C4-2B (cell line): ENCODE measurements around the gene WASHC2A.
A peak's percentile ranks its signal among the peaks of the same experiment; 100 is the strongest.
"Not testable (repeated sequence)": the region's sequence is repeated elsewhere in the genome, so short reads cannot be mapped to it uniquely, and the experiment has no call there.

Source experiments
- H3K27ac ChIP-seq: fragments of 450-650 bp; 2 replicates; pipeline ENCODE4 v1.5.1; 2017
- ZFX ChIP-seq: fragments of 450-650 bp; IDR thresholded peaks from 2 replicates; pipeline ENCODE4 v1.6.1; 2017
- TF ChIP-seq, protein P1 (sequence below): fragments of 450-650 bp; conservative IDR thresholded peaks from 2 replicates; pipeline ENCODE4 v1.5.1; 2017; ENCODE audit warnings: mild to moderate bottlenecking

Gene WASHC2A, protein sequence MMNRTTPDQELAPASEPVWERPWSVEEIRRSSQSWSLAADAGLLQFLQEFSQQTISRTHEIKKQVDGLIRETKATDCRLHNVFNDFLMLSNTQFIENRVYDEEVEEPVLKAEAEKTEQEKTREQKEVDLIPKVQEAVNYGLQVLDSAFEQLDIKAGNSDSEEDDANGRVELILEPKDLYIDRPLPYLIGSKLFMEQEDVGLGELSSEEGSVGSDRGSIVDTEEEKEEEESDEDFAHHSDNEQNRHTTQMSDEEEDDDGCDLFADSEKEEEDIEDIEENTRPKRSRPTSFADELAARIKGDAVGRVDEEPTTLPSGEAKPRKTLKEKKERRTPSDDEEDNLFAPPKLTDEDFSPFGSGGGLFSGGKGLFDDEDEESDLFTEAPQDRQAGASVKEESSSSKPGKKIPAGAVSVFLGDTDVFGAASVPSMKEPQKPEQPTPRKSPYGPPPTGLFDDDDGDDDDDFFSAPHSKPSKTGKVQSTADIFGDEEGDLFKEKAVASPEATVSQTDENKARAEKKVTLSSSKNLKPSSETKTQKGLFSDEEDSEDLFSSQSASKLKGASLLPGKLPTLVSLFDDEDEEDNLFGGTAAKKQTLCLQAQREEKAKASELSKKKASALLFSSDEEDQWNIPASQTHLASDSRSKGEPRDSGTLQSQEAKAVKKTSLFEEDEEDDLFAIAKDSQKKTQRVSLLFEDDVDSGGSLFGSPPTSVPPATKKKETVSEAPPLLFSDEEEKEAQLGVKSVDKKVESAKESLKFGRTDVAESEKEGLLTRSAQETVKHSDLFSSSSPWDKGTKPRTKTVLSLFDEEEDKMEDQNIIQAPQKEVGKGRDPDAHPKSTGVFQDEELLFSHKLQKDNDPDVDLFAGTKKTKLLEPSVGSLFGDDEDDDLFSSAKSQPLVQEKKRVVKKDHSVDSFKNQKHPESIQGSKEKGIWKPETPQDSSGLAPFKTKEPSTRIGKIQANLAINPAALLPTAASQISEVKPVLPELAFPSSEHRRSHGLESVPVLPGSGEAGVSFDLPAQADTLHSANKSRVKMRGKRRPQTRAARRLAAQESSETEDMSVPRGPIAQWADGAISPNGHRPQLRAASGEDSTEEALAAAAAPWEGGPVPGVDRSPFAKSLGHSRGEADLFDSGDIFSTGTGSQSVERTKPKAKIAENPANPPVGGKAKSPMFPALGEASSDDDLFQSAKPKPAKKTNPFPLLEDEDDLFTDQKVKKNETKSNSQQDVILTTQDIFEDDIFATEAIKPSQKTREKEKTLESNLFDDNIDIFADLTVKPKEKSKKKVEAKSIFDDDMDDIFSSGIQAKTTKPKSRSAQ (N-terminal part only)

DNA sequence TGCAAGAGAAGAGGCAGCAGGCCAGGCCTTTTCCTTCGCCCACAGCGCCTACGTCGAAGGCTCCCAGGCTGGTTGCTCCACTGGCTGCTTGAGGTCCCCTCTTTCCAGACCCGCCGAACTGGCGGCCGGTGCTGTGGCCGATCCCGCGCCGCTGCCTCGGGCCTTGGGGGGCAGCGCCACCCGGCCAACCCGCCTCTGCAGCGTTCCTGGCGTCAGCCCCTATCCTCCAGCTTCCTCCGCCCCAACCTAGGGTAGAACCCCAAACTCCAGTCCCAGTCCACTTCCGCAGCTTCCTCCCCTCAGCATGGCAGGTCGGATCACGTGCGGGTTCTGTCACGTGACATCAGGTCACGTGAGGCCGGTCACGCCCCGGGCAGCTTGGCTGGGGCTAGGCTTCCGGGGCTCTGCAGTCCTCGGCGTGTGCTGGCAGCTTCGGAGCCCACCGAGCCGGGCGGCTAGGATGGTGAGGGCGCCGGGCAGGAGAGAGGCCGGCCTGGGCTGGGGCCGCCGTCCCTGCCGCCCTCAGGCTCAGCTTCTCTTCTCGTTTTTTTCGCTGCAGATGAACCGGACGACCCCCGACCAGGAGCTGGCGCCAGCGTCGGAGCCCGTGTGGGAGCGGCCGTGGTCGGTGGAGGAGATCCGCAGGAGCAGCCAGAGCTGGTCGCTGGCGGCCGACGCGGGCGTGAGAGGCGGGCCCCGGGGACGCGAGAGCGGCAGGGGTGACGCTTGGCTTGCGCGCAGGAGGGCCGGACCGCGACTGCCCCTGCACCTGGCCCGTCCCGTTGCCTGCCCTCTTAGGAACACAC, at the start of gene WASHC2A:
TSS of gene WASHC2A (plus strand) at position 409 of the 806 bp plus-strand sequence. CDS start at position 461, 52 bp downstream.
- H3K27ac ChIP-seq: peak within 1 kb of the TSS; percentile 71

DNA sequence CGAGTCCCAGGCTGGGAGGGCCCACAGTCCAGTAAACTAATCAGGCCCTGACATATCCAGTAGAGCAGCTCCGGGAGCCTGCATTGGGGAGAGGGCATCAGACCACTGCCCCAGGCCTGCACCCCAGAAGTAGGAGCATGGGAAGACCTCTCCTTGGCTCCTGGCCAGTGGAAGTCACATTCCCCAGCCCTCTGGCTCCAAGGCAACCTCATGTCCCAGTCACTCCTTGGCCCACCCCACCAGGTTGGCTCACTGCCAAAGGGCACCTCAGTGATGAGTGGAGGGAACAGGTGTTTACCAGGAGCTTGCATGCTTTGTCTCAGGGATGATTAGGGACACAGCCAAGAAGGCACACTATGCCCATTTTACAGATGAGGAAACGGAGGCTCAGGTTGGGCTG, 48.5 kb upstream of the WASHC2A start:
- not testable (repeated sequence) for H3K27ac ChIP-seq

DNA sequence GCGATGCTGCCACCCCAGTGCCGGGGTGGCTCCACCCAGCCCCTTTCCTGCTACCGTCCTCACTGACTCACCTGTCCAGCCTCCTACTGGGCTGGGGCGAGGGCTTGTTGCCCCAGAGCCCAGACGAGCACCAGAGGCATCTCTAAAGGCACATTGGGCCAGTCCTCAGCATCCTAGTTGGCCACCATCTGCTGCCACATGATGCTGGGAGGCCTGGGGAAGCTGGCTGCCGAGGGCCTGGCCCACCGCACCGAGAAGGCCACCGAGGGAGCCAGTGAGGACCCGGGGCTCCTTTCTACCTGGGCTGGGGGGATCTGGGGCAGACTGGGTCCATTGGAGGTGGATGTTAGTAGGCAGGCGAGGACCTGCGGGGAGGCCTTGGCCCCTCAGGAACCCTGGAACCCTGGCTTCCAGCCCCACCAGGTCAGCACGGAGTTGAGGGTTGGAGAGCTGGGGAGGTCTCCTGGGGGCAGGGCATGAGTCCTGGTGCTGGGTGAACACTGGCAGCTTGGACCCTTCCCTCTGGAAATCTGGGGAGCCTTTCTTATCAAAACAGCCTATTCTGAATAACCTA, 47.2 kb upstream of the WASHC2A start:
- H3K27ac ChIP-seq: not testable (repeated sequence)

DNA sequence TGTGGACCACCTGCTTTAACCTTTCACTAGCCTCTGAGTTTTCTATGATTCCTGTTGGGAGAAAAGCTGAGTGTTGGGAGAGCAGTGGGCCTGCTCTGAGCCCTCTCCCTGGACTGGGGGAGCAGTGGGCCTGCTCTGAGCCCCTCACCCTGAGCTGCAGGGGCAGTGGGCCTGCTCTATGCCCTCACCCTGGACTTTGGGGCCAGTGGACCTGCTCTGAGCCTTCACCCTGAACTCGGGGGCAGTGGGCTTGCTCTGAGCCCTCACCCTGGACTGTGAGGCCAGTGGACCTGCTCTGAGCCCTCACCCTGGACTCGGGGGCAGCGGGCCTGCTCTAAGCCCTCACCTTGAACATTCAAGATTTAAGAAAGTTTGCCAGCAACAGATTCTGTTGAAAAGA, 46.1 kb upstream of the WASHC2A start:
- H3K27ac ChIP-seq: no peak overlapping the region
- TF ChIP-seq, protein P1, sequence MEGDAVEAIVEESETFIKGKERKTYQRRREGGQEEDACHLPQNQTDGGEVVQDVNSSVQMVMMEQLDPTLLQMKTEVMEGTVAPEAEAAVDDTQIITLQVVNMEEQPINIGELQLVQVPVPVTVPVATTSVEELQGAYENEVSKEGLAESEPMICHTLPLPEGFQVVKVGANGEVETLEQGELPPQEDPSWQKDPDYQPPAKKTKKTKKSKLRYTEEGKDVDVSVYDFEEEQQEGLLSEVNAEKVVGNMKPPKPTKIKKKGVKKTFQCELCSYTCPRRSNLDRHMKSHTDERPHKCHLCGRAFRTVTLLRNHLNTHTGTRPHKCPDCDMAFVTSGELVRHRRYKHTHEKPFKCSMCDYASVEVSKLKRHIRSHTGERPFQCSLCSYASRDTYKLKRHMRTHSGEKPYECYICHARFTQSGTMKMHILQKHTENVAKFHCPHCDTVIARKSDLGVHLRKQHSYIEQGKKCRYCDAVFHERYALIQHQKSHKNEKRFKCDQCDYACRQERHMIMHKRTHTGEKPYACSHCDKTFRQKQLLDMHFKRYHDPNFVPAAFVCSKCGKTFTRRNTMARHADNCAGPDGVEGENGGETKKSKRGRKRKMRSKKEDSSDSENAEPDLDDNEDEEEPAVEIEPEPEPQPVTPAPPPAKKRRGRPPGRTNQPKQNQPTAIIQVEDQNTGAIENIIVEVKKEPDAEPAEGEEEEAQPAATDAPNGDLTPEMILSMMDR: no peak
- TF ChIP-seq ZFX: no peak

DNA sequence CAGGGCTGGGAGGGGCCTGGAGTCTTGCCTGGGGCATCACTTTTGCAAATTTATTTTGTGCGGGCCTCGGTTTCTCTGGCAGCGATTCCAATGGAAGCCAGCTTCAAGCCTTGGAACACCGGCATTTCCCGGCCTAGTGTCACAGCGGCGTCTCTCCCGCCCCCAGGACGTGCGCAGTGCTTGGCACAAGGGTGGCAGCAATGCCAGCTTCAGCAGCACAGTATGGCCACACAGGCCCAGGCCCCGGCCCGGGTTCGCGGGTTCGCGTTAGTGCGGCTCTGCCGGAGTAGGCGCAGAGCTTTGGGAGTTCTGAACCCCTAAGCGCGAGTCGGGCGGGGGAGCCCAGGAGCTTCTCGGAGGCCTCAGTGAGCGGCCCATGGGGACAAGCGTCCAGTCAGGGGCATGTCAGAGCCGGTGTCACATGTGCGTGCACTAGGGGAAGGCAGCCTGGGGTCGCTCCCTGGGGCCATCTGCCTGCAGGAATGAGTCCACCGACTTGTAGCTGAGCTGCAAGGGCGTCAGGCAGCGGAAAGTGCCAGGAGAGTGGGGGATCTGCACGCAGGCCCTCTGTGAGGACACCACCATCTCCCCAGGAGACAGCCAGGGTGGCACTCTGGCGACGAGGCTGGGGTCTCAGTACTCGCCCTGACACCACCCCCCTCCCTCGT, 42.9 kb upstream of the WASHC2A start:
- H3K27ac ChIP-seq: not testable (repeated sequence)

DNA sequence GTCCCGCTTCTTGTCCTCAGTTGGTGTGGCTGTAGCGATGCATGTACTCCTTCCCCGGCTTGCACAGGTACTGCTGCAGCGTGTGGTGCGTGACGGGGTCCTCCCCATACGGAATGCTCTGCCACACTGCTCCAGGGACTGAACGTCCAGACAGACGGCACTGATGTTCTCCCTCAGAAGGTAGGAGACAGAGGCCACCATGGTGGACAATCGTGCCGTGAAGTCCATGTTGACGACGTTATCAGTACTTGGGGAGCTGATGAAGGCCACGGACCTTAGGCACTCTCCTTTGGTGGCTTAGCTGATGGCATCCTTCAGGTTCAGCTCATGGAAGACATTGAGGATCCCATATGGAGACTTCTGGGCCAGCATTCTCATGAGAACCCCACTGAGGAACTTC, 42.1 kb upstream of the WASHC2A start:
- no peak overlapping the region for H3K27ac ChIP-seq
- TF ChIP-seq ZFX: no peak
- TF ChIP-seq, protein P1: no peak

DNA sequence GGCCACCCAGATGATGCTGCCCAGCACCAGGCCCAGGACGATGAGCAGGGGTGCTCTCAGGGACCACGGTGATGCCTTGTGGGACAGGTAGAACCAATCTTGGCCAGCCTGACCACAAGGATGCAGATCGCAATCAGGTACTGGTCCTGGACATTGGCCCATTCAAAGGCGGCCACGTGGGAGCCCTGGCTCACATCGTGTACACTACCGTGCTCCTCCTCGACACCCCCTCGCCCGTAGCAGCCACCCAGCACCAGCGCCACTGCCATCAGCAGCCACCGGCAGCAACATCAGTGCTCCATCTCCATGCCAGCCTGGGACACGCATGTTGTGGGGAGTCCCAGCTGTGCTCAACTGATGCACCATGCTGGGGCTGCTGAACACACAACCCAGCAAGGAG, 40.6 kb upstream of the WASHC2A start:
- TF ChIP-seq, protein P1: no peak
- no peak for TF ChIP-seq ZFX
- H3K27ac ChIP-seq: no peak overlapping the region

DNA sequence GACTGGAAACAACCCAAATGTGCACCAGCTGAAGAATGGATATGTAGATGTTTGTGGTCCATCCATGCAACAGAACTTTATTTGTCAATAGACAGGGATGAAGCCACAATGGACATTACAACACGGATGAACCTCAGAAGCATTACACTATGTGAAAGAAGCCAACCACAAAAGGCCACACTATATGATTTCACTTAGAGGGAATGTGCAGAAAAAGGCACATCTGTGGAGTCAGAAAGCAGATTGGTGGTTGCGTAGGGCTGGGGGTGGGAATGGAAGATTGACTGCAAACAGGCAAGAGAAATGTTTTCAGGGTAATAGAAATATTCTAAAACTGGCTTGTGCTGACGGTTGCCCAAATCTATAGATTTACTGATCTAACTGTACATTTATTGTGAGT, 34.3 kb upstream of the WASHC2A start:
- TF ChIP-seq ZFX: no peak
- TF ChIP-seq, protein P1: no peak

DNA sequence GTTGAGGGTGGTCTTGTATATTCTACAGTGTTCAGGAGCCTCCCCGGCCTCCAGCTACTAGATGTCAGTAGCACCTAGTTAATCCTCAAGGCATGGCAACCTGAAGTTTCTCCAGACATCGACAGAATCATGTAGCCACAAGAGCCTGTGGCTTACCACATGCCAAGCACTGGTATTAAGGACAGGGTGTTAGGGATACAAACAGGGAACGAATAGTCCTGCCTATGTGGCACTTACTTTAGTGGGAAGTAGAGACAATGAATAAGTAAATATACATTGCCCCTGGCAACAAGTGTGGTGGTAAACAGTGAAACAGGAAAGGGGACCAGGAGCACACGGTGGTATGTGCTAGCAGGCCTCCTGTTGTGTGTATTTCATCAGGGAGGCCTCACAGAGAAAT, 32.4 kb upstream of the WASHC2A start:
- H3K27ac ChIP-seq: not testable (repeated sequence)

More for the DNA sequence above, 34.3 kb upstream of the WASHC2A start:
- H3K27ac ChIP-seq: no peak overlapping the region
